ENCODE results near the gene HARS1.

- TF ChIP-seq CTCF (IDR thresholded peaks at IDR 0.05) (no peak), EZH2 (IDR thresholded peaks at IDR 0.05; ENCODE audit: borderline replicate concordance, insufficient read depth, low read depth, low read length, poor library complexity, severe bottlenecking) (no peak)
Measured at GRCh38 chr5:140674629-140675028, 16.5 kb downstream of the HARS1 start.

Data from B cell (primary cell).